OCI-LY3 (cell line): ENCODE data around the gene PLD1.

Source experiments
- EZH2phosphoT487 ChIP-seq: fragments of 200-600 bp; shearing (Covaris generic); IDR thresholded peaks from 2 replicates; pipeline ENCODE4 v1.6.1; 2018; ENCODE audit warnings: antibody characterized with exemption, mixed run types, low read depth
- TF ChIP-seq, protein P1 (sequence below): fragments of 200-600, 300-600 bp; sonication (generic); IDR thresholded peaks from 2 replicates; pipeline ENCODE4 v1.5.1; 2014; ENCODE audit warnings: antibody characterized with exemption, low read length, low read depth

DNA sequence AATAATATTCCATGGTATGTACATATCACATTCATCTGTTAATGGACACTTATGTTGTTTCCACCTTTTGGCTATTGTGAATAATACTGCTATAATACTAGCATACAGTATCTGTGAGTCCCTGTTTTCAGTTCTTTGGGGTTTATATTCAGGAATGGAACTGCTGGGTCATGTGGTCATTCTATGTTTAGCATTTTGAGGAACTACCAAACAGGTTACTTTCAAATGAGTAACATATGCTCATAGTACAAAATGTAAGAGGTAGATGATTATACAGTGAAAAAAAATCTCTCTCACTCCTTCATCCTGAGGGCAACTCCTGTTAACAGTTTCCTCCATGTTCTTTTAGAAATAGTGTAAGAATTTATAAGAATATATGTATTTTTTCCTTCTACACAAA is 162.2 kb downstream of the PLD1 start:
- TF ChIP-seq, protein P1, sequence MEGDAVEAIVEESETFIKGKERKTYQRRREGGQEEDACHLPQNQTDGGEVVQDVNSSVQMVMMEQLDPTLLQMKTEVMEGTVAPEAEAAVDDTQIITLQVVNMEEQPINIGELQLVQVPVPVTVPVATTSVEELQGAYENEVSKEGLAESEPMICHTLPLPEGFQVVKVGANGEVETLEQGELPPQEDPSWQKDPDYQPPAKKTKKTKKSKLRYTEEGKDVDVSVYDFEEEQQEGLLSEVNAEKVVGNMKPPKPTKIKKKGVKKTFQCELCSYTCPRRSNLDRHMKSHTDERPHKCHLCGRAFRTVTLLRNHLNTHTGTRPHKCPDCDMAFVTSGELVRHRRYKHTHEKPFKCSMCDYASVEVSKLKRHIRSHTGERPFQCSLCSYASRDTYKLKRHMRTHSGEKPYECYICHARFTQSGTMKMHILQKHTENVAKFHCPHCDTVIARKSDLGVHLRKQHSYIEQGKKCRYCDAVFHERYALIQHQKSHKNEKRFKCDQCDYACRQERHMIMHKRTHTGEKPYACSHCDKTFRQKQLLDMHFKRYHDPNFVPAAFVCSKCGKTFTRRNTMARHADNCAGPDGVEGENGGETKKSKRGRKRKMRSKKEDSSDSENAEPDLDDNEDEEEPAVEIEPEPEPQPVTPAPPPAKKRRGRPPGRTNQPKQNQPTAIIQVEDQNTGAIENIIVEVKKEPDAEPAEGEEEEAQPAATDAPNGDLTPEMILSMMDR, result no peak
- no peak for TF ChIP-seq EZH2phosphoT487
